Immature natural killer cell (primary cell): ENCODE data around the gene RPS15. TPM values are rescaled to one million over a fixed set of nuclear protein-coding genes. Genes with fewer than 3 reads are reported as not detected.

Source experiments
- polyA plus RNA-seq, 3 donors: library from polyadenylated mRNA; unstranded; fragments of 300-500 nt; fragmentation: Illumina TruSeq; gene quantifications; one replicate each; pipeline ENCODE4 v1.2.3, GENCODE V29; 2021

RPS15 gene
- polyA plus RNA-seq, 3 donors from 2014 or later = 1,383 to 2,244 (median 1,622) TPM

Other genes with a start within 250 kb of the RPS15 start
- 10 to 100 TPM; 10.8 to 14.5 (median 11.7) TPM for gene STK11, start 232.6 kb upstream of the RPS15 start, polyA plus RNA-seq
- gene CBARP, start 200.4 kb upstream of the RPS15 start, polyA plus RNA-seq = not detected
- 100 to 1,000 TPM; 145 to 310 (median 303) TPM for gene ATP5F1D, start 196.6 kb upstream of the RPS15 start, polyA plus RNA-seq
- 10 to 100 TPM in 2 of 3 donors, 1 to 10 TPM in 1; 4.9 to 16.0 (median 10.8) TPM for gene MIDN, start 189.8 kb upstream of the RPS15 start, polyA plus RNA-seq
- gene CIRBP, start 169.1 kb upstream of the RPS15 start, polyA plus RNA-seq = 100 to 1,000 TPM; 146 to 246 (median 197) TPM
- gene FAM174C, start 162.9 kb upstream of the RPS15 start, polyA plus RNA-seq = 10 to 100 TPM; 50.5 to 98.4 (median 86.9) TPM
- not detected for gene EFNA2, start 152.5 kb upstream of the RPS15 start, polyA plus RNA-seq
- gene NDUFS7, start 54.5 kb upstream of the RPS15 start, polyA plus RNA-seq = 100 to 1,000 TPM; 209 to 227 (median 213) TPM
- 10 to 100 TPM in 2 of 3 donors, 1 to 10 TPM in 1; 7.9 to 16.5 (median 10.5) TPM for gene GAMT, start 36.9 kb upstream of the RPS15 start, polyA plus RNA-seq
- 10 to 100 TPM in 1 of 3 donors, 1 to 10 TPM in 2; 4.3 to 10.3 (median 8.0) TPM for gene DAZAP1, start 30.8 kb upstream of the RPS15 start, polyA plus RNA-seq
- gene APC2, start 11.7 kb downstream of the RPS15 start, polyA plus RNA-seq = under 1 TPM in 1 of 3 donors, not detected in 2; 0.06 TPM
- gene C19orf25, start 40.8 kb downstream of the RPS15 start, polyA plus RNA-seq = 10 to 100 TPM; 57.4 to 61.6 (median 61.2) TPM
- gene PCSK4, start 52.0 kb downstream of the RPS15 start, polyA plus RNA-seq = under 1 TPM in 2 of 3 donors, not detected in 1; 0.25 to 0.33 TPM
- 1 to 10 TPM; 4.0 to 7.1 (median 6.4) TPM for gene REEP6, start 52.8 kb downstream of the RPS15 start, polyA plus RNA-seq
- under 1 TPM in 1 of 3 donors, not detected in 2; 0.43 TPM for gene ADAMTSL5, start 74.6 kb downstream of the RPS15 start, polyA plus RNA-seq
- gene PLK5, start 85.7 kb downstream of the RPS15 start, polyA plus RNA-seq = not detected
- under 1 TPM in 1 of 3 donors, not detected in 2; 0.21 TPM for gene MEX3D, start 129.9 kb downstream of the RPS15 start, polyA plus RNA-seq
- 10 to 100 TPM in 1 of 3 donors, 1 to 10 TPM in 2; 4.8 to 13.8 (median 6.9) TPM for gene MBD3, start 154.5 kb downstream of the RPS15 start, polyA plus RNA-seq
- gene UQCR11, start 167.1 kb downstream of the RPS15 start, polyA plus RNA-seq = 1,000 to 10,000 TPM in 1 of 3 donors, 100 to 1,000 TPM in 2; 572 to 1,041 (median 633) TPM
- 1 to 10 TPM; 1.9 to 6.3 (median 6.0) TPM for gene TCF3, start 214.2 kb downstream of the RPS15 start, polyA plus RNA-seq